ENCODE results near the gene MXRA7. TPM values are rescaled to one million over a fixed set of nuclear protein-coding genes. Genes with fewer than 3 reads are reported as not detected.
"Not testable (repeated sequence)": the region's sequence is repeated elsewhere in the genome, so short reads cannot be mapped to it uniquely, and the experiment has no call there.

The MXRA7 gene
- total RNA-seq, 1 donor from 2014 or later = 80.6 TPM

DNA sequence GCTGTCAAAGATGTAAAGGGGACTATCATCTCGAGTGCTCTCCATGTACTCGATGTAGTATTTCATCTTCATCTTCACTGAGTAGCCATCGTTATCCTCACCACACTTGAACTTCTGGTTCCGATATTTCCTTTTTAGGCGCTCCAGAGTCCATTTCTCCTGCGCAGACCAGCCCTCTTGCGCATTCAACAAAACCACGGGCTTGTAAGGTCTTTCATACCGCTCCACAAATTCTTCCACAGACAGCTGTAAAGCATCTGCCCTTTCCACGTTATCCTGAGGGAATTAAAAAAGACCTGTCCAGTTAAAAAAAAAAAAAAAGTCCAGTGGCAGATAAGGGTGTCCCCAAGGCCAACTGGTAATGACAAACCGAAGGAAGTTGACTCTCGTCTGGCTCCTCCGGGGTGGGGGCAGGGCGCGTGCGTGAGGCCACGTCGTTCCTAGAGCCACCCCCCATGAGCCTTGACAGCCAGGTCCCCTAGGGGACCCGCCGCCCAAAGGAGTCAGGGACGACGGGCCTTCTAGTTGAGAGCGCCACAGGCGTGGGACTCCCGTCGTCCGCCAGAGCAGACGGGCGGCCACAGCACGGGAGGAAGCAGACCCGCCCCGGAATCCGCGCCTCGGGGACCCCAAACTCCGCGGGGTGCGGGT, 14.9 kb upstream of the MXRA7 start:
- H3K4me3 ChIP-seq (ENCODE audit: low read depth, low read length) = peak overlapping the region; percentile 98
- TF ChIP-seq, protein P1, sequence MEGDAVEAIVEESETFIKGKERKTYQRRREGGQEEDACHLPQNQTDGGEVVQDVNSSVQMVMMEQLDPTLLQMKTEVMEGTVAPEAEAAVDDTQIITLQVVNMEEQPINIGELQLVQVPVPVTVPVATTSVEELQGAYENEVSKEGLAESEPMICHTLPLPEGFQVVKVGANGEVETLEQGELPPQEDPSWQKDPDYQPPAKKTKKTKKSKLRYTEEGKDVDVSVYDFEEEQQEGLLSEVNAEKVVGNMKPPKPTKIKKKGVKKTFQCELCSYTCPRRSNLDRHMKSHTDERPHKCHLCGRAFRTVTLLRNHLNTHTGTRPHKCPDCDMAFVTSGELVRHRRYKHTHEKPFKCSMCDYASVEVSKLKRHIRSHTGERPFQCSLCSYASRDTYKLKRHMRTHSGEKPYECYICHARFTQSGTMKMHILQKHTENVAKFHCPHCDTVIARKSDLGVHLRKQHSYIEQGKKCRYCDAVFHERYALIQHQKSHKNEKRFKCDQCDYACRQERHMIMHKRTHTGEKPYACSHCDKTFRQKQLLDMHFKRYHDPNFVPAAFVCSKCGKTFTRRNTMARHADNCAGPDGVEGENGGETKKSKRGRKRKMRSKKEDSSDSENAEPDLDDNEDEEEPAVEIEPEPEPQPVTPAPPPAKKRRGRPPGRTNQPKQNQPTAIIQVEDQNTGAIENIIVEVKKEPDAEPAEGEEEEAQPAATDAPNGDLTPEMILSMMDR (IDR thresholded peaks at IDR 0.05; ENCODE audit: insufficient read depth, low read length, severe bottlenecking) = no peak
- H3K36me3 ChIP-seq (ENCODE audit: control insufficient read depth, insufficient read depth, low read length) = peaks cover 14% of the 10 kb centered on the region
- DNase-seq (ENCODE audit: low read depth) = no peak
- FAIRE-seq = no peak
- no peaks in the 10 kb centered on the region for H3K27me3 ChIP-seq (ENCODE audit: control insufficient read depth, insufficient read depth, low read length)

DNA sequence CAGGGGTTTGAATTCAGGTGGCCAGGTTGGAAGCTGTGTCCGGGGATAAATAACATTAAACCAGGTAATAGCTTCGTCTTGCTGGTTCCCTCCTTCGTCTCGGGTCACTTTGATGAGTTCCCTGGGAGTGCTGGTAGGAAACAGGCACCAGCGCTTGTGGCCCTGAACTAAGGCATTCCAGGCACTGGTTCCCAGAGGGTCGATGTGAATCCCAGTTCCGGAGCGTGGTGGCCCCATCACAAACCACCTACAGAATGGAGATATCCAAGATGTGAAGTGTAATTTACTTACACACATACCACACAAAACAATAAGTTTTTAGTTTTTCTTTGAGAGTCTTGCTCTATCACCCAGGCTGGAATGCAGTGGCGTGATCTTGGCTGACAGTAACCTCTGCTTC, 13.0 kb upstream of the MXRA7 start:
- TF ChIP-seq, protein P1 (IDR thresholded peaks at IDR 0.05; ENCODE audit: insufficient read depth, low read length, severe bottlenecking) = no peak
- peaks cover 24% of the 10 kb centered on the region for H3K36me3 ChIP-seq (ENCODE audit: control insufficient read depth, insufficient read depth, low read length)
- DNase-seq (ENCODE audit: low read depth) (no peak), FAIRE-seq (no peak)
- no peak overlapping the region for H3K4me3 ChIP-seq (ENCODE audit: low read depth, low read length)
- no peaks in the 10 kb centered on the region for H3K27me3 ChIP-seq (ENCODE audit: control insufficient read depth, insufficient read depth, low read length)

DNA sequence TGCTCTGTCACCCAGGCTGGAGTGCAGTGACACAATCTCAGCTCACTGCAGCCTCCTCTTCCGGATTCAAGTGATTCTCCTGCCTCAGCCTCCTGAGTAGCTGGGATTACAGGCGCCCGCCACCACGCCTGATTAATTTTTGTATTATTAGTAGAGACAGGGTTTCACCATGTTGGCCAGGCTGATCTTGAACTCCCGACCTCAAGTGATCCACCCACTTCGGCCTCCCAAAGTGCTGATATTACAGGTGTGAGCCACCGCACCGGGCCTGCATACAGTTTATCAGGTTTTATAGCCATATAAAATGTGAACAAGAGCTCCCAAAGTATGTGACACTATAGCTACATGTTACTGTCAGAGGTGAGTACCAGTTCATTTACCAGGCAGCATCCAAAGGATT, 12.2 kb upstream of the MXRA7 start:
- H3K27me3 ChIP-seq (ENCODE audit: control insufficient read depth, insufficient read depth, low read length); H3K4me3 ChIP-seq (ENCODE audit: low read depth, low read length); DNase-seq (ENCODE audit: low read depth); FAIRE-seq: not testable (repeated sequence)
- peaks cover 29% of the 10 kb centered on the region for H3K36me3 ChIP-seq (ENCODE audit: control insufficient read depth, insufficient read depth, low read length)

DNA sequence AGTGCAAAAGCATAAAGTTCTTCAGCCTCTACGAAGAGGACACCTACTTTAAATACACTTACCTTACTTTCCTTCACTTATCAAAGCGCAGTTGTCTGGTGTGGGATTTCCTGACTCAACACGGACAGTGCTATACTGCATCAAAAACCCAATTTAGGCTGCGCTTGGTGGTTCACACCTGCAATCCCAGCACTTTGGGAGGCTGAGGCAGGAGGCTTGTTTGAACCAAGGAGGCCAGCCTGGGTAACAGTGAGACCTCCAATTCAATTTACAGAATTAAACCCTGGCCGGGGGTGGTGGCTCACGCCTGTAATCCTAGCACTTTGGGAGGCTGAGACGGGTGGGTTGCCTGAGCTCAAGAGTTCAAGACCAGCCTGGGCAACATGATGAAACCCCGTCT, 11.5 kb upstream of the MXRA7 start:
- TF ChIP-seq, protein P1 (IDR thresholded peaks at IDR 0.05; ENCODE audit: insufficient read depth, low read length, severe bottlenecking) = no peak
- DNase-seq (ENCODE audit: low read depth) (no peak), FAIRE-seq (no peak)
- no peak overlapping the region for H3K4me3 ChIP-seq (ENCODE audit: low read depth, low read length)
- peaks cover 29% of the 10 kb centered on the region for H3K36me3 ChIP-seq (ENCODE audit: control insufficient read depth, insufficient read depth, low read length)
- H3K27me3 ChIP-seq (ENCODE audit: control insufficient read depth, insufficient read depth, low read length) = no peaks in the 10 kb centered on the region

DNA sequence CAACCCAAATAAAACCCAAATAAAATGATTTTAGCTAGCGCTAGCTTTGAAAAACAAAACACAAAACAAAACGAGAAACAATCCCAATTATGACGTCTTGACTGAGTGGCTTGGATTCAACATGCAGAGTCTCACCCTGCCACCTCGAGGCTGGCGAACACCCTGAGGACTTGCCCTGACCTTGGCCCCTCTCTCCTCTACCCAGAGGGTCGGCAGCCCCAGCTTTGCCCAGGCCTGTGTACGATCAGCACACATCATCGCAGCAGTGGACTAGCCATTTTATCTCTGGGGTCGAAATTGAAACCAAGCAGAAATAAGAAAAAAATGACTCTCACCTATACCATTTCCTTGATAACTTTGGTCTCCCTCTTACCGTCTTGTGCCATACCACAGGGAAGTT, 10.7 kb upstream of the MXRA7 start:
- FAIRE-seq = no peak
- no peak overlapping the region for H3K4me3 ChIP-seq (ENCODE audit: low read depth, low read length)
- H3K27me3 ChIP-seq (ENCODE audit: control insufficient read depth, insufficient read depth, low read length) = no peaks in the 10 kb centered on the region
- TF ChIP-seq, protein P1 (IDR thresholded peaks at IDR 0.05; ENCODE audit: insufficient read depth, low read length, severe bottlenecking) = no peak
- no peak for DNase-seq (ENCODE audit: low read depth)
- peaks cover 29% of the 10 kb centered on the region for H3K36me3 ChIP-seq (ENCODE audit: control insufficient read depth, insufficient read depth, low read length)

DNA sequence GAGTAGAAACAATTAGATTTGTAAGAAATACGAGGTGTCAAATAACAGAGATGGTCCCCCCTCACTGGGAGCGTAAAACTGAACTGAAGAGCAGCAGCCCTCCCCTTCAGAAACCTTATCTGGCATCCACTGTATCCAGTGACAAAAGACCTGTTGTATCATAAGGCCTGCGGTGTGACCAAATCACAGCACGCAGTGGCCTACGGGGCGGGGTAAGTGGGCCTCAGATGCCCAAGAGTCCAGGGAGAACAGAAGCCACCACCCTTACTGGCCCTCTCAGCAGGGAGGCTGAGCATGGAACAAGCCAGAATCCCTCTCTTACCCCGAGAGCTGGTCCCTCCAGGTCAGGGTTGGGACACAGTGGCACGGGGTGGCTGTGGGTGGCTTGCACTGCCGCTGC, 10.2 kb upstream of the MXRA7 start:
- TF ChIP-seq, protein P1 (IDR thresholded peaks at IDR 0.05; ENCODE audit: insufficient read depth, low read length, severe bottlenecking) = no peak
- Histone ChIP-seq H3K36me3 (ENCODE audit: control insufficient read depth, insufficient read depth, low read length) (peaks cover 29% of the 10 kb centered on the region), H3K4me3 (ENCODE audit: low read depth, low read length) (no peak overlapping the region), H3K27me3 (ENCODE audit: control insufficient read depth, insufficient read depth, low read length) (no peaks in the 10 kb centered on the region)
- DNase-seq (ENCODE audit: low read depth) (no peak), FAIRE-seq (no peak)

Measured in bronchial epithelial cell (primary cell).